ENCODE measurements around the gene DVL3. TPM values are rescaled to one million over a fixed set of nuclear protein-coding genes. Genes with fewer than 3 reads are reported as not detected.
A peak's percentile ranks its signal among the peaks of the same experiment; 100 is the strongest.

Gene DVL3
- total RNA-seq, 4 donors from 2014 or later, result 45.2 to 86.5 (median 66.1) TPM

DNA sequence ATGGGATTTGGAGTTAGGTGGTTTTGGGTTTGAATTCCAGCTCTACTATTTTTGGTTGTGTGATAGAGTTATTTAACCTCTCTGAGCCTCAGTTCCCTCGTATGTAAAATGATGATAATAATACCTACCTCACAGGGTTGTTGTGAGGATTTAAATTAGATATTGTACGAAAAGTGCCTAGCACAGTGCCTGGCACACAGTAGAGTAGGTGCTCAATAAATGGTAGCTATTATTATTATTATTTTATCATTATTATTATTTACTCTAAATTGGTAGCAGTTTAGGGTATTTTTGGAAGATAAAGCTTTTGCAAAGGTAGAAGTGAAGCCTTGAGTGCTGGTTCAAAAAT, 18.2 kb downstream of the DVL3 start:
- Histone ChIP-seq H3K27me3 (no peaks in the 10 kb centered on the region), H3K36me3 (peaks cover 3 to 57% (median 19%) of the 10 kb centered on the region in 3 donors), H3K9me3 (no peaks in the 10 kb centered on the region), H3K4me3 (no peak overlapping the region), H3K27ac (peak overlapping the region in 1 of 4 donors; percentile 47), H3K4me1 (peaks cover 0 to 40% (median 26%) of the 10 kb centered on the region in 4 donors)
- whole genome bisulfite sequencing, 2 donors, result 90 to 92% methylated on average over 2 of the region's 2 CpGs
- TF ChIP-seq EP300 (IDR thresholded peaks at IDR 0.05), result no peak
- TF ChIP-seq, protein P1, sequence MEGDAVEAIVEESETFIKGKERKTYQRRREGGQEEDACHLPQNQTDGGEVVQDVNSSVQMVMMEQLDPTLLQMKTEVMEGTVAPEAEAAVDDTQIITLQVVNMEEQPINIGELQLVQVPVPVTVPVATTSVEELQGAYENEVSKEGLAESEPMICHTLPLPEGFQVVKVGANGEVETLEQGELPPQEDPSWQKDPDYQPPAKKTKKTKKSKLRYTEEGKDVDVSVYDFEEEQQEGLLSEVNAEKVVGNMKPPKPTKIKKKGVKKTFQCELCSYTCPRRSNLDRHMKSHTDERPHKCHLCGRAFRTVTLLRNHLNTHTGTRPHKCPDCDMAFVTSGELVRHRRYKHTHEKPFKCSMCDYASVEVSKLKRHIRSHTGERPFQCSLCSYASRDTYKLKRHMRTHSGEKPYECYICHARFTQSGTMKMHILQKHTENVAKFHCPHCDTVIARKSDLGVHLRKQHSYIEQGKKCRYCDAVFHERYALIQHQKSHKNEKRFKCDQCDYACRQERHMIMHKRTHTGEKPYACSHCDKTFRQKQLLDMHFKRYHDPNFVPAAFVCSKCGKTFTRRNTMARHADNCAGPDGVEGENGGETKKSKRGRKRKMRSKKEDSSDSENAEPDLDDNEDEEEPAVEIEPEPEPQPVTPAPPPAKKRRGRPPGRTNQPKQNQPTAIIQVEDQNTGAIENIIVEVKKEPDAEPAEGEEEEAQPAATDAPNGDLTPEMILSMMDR (IDR thresholded peaks at IDR 0.05), result no peak
- no peak for TF ChIP-seq POLR2A (IDR thresholded peaks at IDR 0.05)
- DNase-seq (ENCODE audit: low spot score in 2 of 2), result no peak

DNA sequence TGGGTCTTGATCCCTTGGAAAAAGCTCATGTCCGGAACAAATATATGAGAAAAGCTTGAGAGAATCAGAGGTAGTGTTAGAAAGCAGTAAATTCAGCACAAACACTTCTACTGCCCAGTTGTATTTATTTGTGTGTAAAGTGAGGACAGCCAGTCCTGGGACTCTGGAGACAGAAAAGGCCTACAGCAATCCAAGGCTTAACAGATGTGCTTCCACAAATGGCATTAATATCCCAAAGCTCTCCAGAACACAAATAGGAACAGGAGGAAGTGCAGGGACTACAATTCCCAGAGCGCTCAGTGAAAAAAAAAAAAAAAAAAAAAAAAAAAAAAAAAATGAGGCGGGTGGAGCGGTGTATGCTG, 19.1 kb downstream of the DVL3 start:
- TF ChIP-seq, protein P1 (IDR thresholded peaks at IDR 0.05), result no peak
- TF ChIP-seq EP300 (IDR thresholded peaks at IDR 0.05) (no peak), POLR2A (IDR thresholded peaks at IDR 0.05) (no peak)
- Histone ChIP-seq H3K9me3 (no peaks in the 10 kb centered on the region), H3K4me1 (peaks cover 0 to 46% (median 26%) of the 10 kb centered on the region in 4 donors), H3K27ac (peak overlapping the region in 2 of 4 donors; percentile 47 to 63), H3K27me3 (no peaks in the 10 kb centered on the region), H3K4me3 (peak overlapping the region in 1 of 4 donors; percentile 95), H3K36me3 (peaks cover 3 to 57% (median 26%) of the 10 kb centered on the region in 3 donors)
- 14 to 19% methylated on average over 4 of the region's 4 CpGs for WGBS, 2 donors
- no peak for DNase-seq (ENCODE audit: low spot score in 2 of 2)

DNA sequence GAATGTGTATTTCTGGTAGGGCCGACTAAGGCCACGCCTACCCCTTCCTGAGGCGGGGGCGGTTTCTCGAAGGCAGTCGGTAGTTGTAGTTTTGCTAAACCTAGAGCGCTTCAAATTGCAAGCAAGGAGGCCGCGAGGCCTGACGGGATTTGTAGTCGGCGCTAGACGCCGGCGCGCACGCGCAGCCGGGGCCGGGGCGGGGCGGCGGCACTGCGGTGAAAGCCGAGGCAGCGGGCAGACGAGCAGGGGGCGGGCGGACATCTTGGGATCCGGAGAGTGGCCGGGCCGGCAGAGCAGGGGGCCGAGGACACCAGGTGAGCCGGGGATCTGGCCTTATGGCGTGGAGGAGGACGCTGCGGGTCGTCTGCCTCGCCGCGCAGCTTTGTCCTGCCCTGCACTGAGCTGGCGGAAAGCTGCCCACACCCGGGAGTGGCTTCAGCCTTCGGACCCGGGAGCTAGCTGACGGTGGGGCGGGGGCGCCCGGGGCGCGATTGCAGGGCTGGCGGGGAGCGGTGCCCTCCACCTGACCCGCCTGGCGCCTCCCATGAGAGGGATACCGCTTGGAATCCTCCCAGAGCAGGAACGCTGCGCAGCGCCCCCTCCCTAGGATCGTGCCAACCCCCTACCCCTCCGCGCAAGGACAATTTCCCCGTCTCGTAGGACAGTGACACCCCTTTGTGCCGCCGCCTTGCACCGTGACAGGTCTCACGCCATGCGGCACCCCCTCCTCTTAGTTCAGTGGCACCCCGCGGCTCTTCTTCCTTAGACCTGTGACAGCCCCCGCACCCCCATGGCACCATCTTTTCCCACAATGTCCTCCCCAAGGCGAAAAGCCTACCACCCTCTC, 19.7 kb downstream of the DVL3 start, which contains the start of gene AP2M1:
TSS of gene AP2M1 (plus strand) at position 210 of the 847 bp plus-strand sequence. CDS start 2,139 bp downstream, outside the sequence.
- peak; percentile 95 to 97 for DNase-seq (ENCODE audit: low spot score in 2 of 2)
- H3K9me3 ChIP-seq, result no peaks in the 10 kb centered on the region
- 1% methylated on average over 44 to 57 of the region's 73 CpGs for WGBS, 2 donors
- H3K27ac ChIP-seq, result peak within 1 kb of the TSS; percentile 82 to 97 (median 93)
- H3K27me3 ChIP-seq, result no peaks in the 10 kb centered on the region
- H3K4me1 ChIP-seq, result peaks cover 0 to 46% (median 26%) of the 10 kb centered on the region in 4 donors
- H3K4me3 ChIP-seq, result peak within 1 kb of the TSS; percentile 72 to 99 (median 92)
- H3K36me3 ChIP-seq, result peaks cover 3 to 57% (median 27%) of the 10 kb centered on the region in 3 donors
- TF ChIP-seq POLR2A (IDR thresholded peaks at IDR 0.05), result peak; percentile 81 to 85
- TF ChIP-seq, protein P1 (IDR thresholded peaks at IDR 0.05), result no peak
- TF ChIP-seq EP300 (IDR thresholded peaks at IDR 0.05), result peak; percentile 80 to 91

DNA sequence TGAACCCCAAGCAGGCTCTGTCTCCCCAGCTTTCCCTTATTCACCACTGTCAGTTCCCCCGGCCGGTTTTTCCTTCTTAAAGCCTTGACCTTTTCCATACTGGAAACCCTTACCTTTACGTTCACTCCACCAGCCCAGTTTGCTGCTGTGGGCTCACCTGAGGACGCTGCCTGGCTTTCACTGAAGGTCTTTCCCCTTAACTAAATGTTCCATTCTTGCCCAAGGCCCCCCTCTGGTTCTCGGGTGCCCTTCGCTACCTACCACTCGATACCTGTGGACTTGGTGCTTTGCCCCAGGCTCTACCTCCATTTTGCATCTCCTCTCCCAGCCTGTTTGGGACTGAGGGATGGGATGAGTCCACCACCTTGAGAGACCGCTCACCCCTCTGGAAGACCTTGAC, 20.3 kb downstream of the DVL3 start:
- Histone ChIP-seq H3K4me3 (peak overlapping the region; percentile 72 to 99 (median 92)), H3K27me3 (no peaks in the 10 kb centered on the region), H3K36me3 (peaks cover 0 to 57% (median 30%) of the 10 kb centered on the region in 3 donors), H3K9me3 (no peaks in the 10 kb centered on the region), H3K4me1 (peaks cover 0 to 51% (median 26%) of the 10 kb centered on the region in 4 donors), H3K27ac (peak overlapping the region; percentile 82 to 97 (median 93))
- TF ChIP-seq, protein P1 (IDR thresholded peaks at IDR 0.05), result no peak
- TF ChIP-seq POLR2A (IDR thresholded peaks at IDR 0.05), result no peak
- WGBS, 2 donors, result 19 to 22% methylated on average over 8 of the region's 8 CpGs
- no peak for DNase-seq (ENCODE audit: low spot score in 2 of 2)

DNA sequence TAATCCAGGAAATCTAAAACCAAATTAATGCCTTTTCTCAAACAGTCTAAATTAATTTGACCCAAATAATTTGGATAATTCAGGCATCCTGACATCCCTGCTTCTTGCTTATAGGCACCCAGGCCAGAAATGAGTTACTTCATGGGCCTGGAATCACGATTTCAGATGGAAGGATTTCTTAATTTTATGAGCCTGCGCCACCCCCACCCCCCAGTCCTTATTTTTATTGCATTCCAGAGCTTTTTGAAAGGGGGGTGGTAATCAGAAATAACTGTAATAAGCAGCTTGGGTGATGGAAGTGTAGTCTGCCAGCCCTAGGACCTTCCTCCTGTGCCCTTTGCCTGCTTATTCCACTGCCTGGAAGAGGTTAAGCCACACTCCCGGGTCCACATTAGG, 20.8 kb downstream of the DVL3 start:
- 20 to 28% methylated on average over 3 of the region's 3 CpGs for WGBS, 2 donors
- H3K4me1 ChIP-seq, result peaks cover 0 to 51% (median 26%) of the 10 kb centered on the region in 4 donors
- H3K36me3 ChIP-seq, result peaks cover under 1 to 57% (median 30%) of the 10 kb centered on the region in 3 donors
- peak overlapping the region in 3 of 4 donors; percentile 91 to 97 (median 95) for H3K27ac ChIP-seq
- no peak for DNase-seq (ENCODE audit: low spot score in 2 of 2)
- H3K27me3 ChIP-seq, result no peaks in the 10 kb centered on the region
- no peaks in the 10 kb centered on the region for H3K9me3 ChIP-seq
- TF ChIP-seq POLR2A (IDR thresholded peaks at IDR 0.05) (no peak), EP300 (IDR thresholded peaks at IDR 0.05) (no peak)
- TF ChIP-seq, protein P1 (IDR thresholded peaks at IDR 0.05), result no peak
- H3K4me3 ChIP-seq, result peak overlapping the region; percentile 72 to 99 (median 92)
